Bone marrow (tissue), 2 donors: Measurements from ENCODE around the gene SNRK.
"Not testable (repeated sequence)": the region's sequence is repeated elsewhere in the genome, so short reads cannot be mapped to it uniquely, and the experiment has no call there.

Experiments
- DNase-seq, 2 donors: peaks; one replicate each; lab custom pipeline; 2025; lab: John Stamatoyannopoulos, UW

Gene SNRK

GRCh38 chr3:43346978-43347749 lies 60.8 kb downstream of the SNRK start:
- DNase-seq = no peak

GRCh38 chr3:43347774-43348173 lies 61.4 kb downstream of the SNRK start:
- DNase-seq = no peak

- no peak for DNase-seq
Measured at GRCh38 chr3:43348350-43348749, 62.0 kb downstream of the SNRK start.

GRCh38 chr3:43348852-43349574 lies 62.7 kb downstream of the SNRK start:
- DNase-seq = no peak

GRCh38 chr3:43349716-43350115 lies 63.4 kb downstream of the SNRK start:
- no peak for DNase-seq

- no peak for DNase-seq
Measured at GRCh38 chr3:43353393-43353792, 67.1 kb downstream of the SNRK start.

GRCh38 chr3:43353923-43354670 lies 67.8 kb downstream of the SNRK start:
- DNase-seq = no peak

GRCh38 chr3:43356033-43356432 lies 69.7 kb downstream of the SNRK start:
- not testable (repeated sequence) for DNase-seq

GRCh38 chr3:43361077-43361476 lies 74.7 kb downstream of the SNRK start:
- DNase-seq = no peak

- DNase-seq = no peak
Measured at GRCh38 chr3:43362183-43362582, 75.8 kb downstream of the SNRK start.

GRCh38 chr3:43362961-43363360 lies 76.6 kb downstream of the SNRK start:
- DNase-seq = no peak

GRCh38 chr3:43363621-43364266 lies 77.4 kb downstream of the SNRK start:
- no peak for DNase-seq

GRCh38 chr3:43364494-43364893 lies 78.2 kb downstream of the SNRK start:
- no peak for DNase-seq

GRCh38 chr3:43364926-43365325 lies 78.6 kb downstream of the SNRK start:
- DNase-seq = no peak

- no peak for DNase-seq
Measured at GRCh38 chr3:43365601-43366305, 79.4 kb downstream of the SNRK start.

- no peak for DNase-seq
Measured at GRCh38 chr3:43366481-43366880, 80.1 kb downstream of the SNRK start.

GRCh38 chr3:43366885-43367284 lies 80.5 kb downstream of the SNRK start:
- no peak for DNase-seq

- DNase-seq = peak in 1 of 2 donors; percentile 15
Measured at GRCh38 chr3:43369404-43370292, 83.3 kb downstream of the SNRK start.

GRCh38 chr3:43370293-43370980 lies 84.1 kb downstream of the SNRK start:
- DNase-seq = no peak

GRCh38 chr3:43371494-43371893 lies 85.2 kb downstream of the SNRK start:
- no peak for DNase-seq
